Body of pancreas (tissue), 4 donors: ENCODE measurements around the gene COLEC11.

Experiments used
- POLR2A ChIP-seq, 3 donors: fragments of 450-650 bp; IDR thresholded peaks; one replicate each; pipeline ENCODE4 v1.6.1; 2016; ENCODE audit warnings: antibody characterized with exemption in 3 of 3, mild to moderate bottlenecking in 2 of 3
- TF ChIP-seq, protein P1 (sequence below), 7 experiments: fragments of 450-650 bp in 4 of 7; fragments of 200-600 bp in 3 of 7; sonication (generic) in 3 of 7; IDR thresholded peaks; one replicate each; pipeline ENCODE4 v1.5.1; 2016 to 2019; ENCODE audit warnings: antibody characterized with exemption in 7 of 7

- TF ChIP-seq, protein P1, sequence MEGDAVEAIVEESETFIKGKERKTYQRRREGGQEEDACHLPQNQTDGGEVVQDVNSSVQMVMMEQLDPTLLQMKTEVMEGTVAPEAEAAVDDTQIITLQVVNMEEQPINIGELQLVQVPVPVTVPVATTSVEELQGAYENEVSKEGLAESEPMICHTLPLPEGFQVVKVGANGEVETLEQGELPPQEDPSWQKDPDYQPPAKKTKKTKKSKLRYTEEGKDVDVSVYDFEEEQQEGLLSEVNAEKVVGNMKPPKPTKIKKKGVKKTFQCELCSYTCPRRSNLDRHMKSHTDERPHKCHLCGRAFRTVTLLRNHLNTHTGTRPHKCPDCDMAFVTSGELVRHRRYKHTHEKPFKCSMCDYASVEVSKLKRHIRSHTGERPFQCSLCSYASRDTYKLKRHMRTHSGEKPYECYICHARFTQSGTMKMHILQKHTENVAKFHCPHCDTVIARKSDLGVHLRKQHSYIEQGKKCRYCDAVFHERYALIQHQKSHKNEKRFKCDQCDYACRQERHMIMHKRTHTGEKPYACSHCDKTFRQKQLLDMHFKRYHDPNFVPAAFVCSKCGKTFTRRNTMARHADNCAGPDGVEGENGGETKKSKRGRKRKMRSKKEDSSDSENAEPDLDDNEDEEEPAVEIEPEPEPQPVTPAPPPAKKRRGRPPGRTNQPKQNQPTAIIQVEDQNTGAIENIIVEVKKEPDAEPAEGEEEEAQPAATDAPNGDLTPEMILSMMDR (IDR thresholded peaks at IDR 0.05), result no peak
- TF ChIP-seq POLR2A (IDR thresholded peaks at IDR 0.05), result no peak
Observed at GRCh38 chr2:3680548-3681345, 85.8 kb downstream of the COLEC11 start.
